PC-9 (cell line): ENCODE results near the gene SCIN. TPM values are rescaled to one million over a fixed set of nuclear protein-coding genes. Genes with fewer than 3 reads are reported as not detected.

ENCODE experiments used
- BruUV-seq: library from RNA; stranded (reverse); fragments of 400-500 nt; replicated peaks from 2 replicates; lab custom pipeline; 2021; lab: Mats Ljungman, UMichigan
- CTCF ChIA-PET: fragments of 300-600 bp; sonication (Branson Sonifier 250); formaldehyde crosslinking; loops from one replicate; lab custom pipeline; 2022; ENCODE audit warnings: antibody characterized with exemption; lab: Charles Lee
- POLR2A ChIA-PET: fragments of 300-600 bp; sonication (Branson Sonifier 250); formaldehyde crosslinking; loops from one replicate; lab custom pipeline; 2022; ENCODE audit warnings: antibody characterized with exemption; ENCODE audit not compliant: unreplicated experiment; lab: Charles Lee
- DNase-seq, 2 experiments: peaks; one replicate each; pipeline versions ENCODE4 v3.0.0 to v3.0.0-alpha.2; 2015 to 2022; ENCODE audit warnings: mixed read lengths in 1 of 2
- H2AFZ ChIP-seq: fragments of 200-600 bp; sonication (generic); 2 replicates; pipeline ENCODE4 v1.8.1; 2017; ENCODE audit warnings: antibody characterized with exemption
- H3F3A ChIP-seq: fragments of 200-600 bp; sonication (generic); 2 replicates; pipeline ENCODE4 v1.8.1; 2017; ENCODE audit warnings: antibody characterized with exemption, mild to moderate bottlenecking, low read depth; ENCODE audit not compliant: insufficient read depth
- H3K27ac ChIP-seq: fragments of 200-600 bp; sonication (generic); 2 replicates; pipeline ENCODE4 v1.6.1; 2016; ENCODE audit warnings: mixed run types
- H3K27me3 ChIP-seq: fragments of 200-600 bp; sonication (generic); 2 replicates; pipeline ENCODE4 v1.6.1; 2016; ENCODE audit warnings: low read depth, mixed run types; ENCODE audit not compliant: insufficient read depth
- H3K36me3 ChIP-seq: fragments of 200-600 bp; sonication (generic); 2 replicates; pipeline ENCODE4 v1.6.1; 2016; ENCODE audit warnings: low read depth, mixed run types
- H3K4me1 ChIP-seq: fragments of 200-600 bp; sonication (generic); replicated peaks from 2 replicates; pipeline ENCODE4 v1.6.1; 2016; ENCODE audit warnings: mixed run types; ENCODE audit not compliant: insufficient read depth
- H3K4me2 ChIP-seq: fragments of 200-600 bp; sonication (generic); 2 replicates; pipeline ENCODE4 v1.6.1; 2017; ENCODE audit warnings: mixed run types
- H3K4me3 ChIP-seq: fragments of 200-600 bp; sonication (generic); 2 replicates; pipeline ENCODE4 v1.6.1; 2016; ENCODE audit warnings: mixed run types
- H3K79me2 ChIP-seq: fragments of 200-600 bp; sonication (generic); 2 replicates; pipeline ENCODE4 v1.6.1; 2017; ENCODE audit warnings: low read depth, mixed run types
- H3K9me2 ChIP-seq: fragments of 200-600 bp; sonication (generic); 2 replicates; pipeline ENCODE4 v1.8.1; 2017; ENCODE audit warnings: mild to moderate bottlenecking; ENCODE audit not compliant: insufficient read depth
- H3K9me3 ChIP-seq: fragments of 200-600 bp; sonication (generic); 2 replicates; pipeline ENCODE4 v1.8.1; 2016; ENCODE audit warnings: low read depth; ENCODE audit not compliant: insufficient read depth
- H4K20me1 ChIP-seq: fragments of 200-600 bp; sonication (generic); 2 replicates; pipeline ENCODE4 v1.8.1; 2017; ENCODE audit not compliant: insufficient read depth
- CTCF ChIP-seq: fragments of 200-600 bp; sonication (generic); conservative IDR thresholded peaks from 2 replicates; pipeline ENCODE4 v1.6.1; 2017; ENCODE audit warnings: mixed run types, antibody characterized with exemption, mild to moderate bottlenecking, moderate library complexity
- EZH2 ChIP-seq: fragments of 200-600 bp; sonication (generic); IDR thresholded peaks from 2 replicates; pipeline ENCODE4 v1.8.0; 2017; ENCODE audit warnings: antibody characterized with exemption, low read depth
- intact Hi-C: fragments of 100-400 bp; cut with micrococcal nuclease; formaldehyde crosslinking; loops from one replicate; pipeline ENCODE4 v1.10.0; 2022; ENCODE audit not compliant: unreplicated experiment
- total RNA-seq: library from RNA; stranded (reverse); gene quantifications from 2 replicates; pipeline ENCODE4 v1.2.3, GENCODE V29; 2021

Gene SCIN
- total RNA-seq, 1 experiment from 2014 or later, result 0.92 TPM

GRCh38 chr7:12586271-12586670 is 15.8 kb downstream of the SCIN start:
- Histone ChIP-seq H3K4me2 (no peak overlapping the region), H3K4me1 (peaks cover 28% of the 10 kb centered on the region), H3K4me3 (no peak overlapping the region), H3K9me2 (no peaks in the 10 kb centered on the region), H3F3A (no peaks in the 10 kb centered on the region), H4K20me1 (no peaks in the 10 kb centered on the region), H3K36me3 (no peaks in the 10 kb centered on the region), H3K27ac (no peak overlapping the region), H3K27me3 (0 out of 2 replicates have a peak, but pooled peaks cover 9% of the 10 kb centered on the region), H3K9me3 (no peaks in the 10 kb centered on the region), H3K79me2 (no peaks in the 10 kb centered on the region), H2AFZ (no peak overlapping the region)
- TF ChIP-seq CTCF (no peak), EZH2 (no peak)
- CTCF ChIA-PET, result no interaction called here
- POLR2A ChIA-PET, result no interaction called here
- BruUV-seq, result no TSS peak
- DNase-seq, result no peak
- intact Hi-C loops, result no loop called here

- no peaks in the 10 kb centered on the region for H3K9me3 ChIP-seq
- no peaks in the 10 kb centered on the region for H3K79me2 ChIP-seq
- H3K9me2 ChIP-seq, result no peaks in the 10 kb centered on the region
- 0 out of 2 replicates have a peak, but pooled peaks cover 10% of the 10 kb centered on the region for H3K27me3 ChIP-seq
- ChIA-PET POLR2A (no interaction called here), CTCF (no interaction called here)
- no peak for TF ChIP-seq CTCF
- no peak for TF ChIP-seq EZH2
- H2AFZ ChIP-seq, result no peak overlapping the region
- H3K27ac ChIP-seq, result no peak overlapping the region
- intact Hi-C loops, result no loop called here
- H3K4me1 ChIP-seq, result peaks cover 20% of the 10 kb centered on the region
- no peak for DNase-seq
- H4K20me1 ChIP-seq, result no peaks in the 10 kb centered on the region
- H3F3A ChIP-seq, result no peaks in the 10 kb centered on the region
- H3K4me3 ChIP-seq, result no peak overlapping the region
- no TSS peak for BruUV-seq
- no peaks in the 10 kb centered on the region for H3K36me3 ChIP-seq
- H3K4me2 ChIP-seq, result no peak overlapping the region
These were observed 17.9 kb downstream of the SCIN start for GRCh38 chr7:12588259-12588904.

- Histone ChIP-seq H3K27me3 (0 out of 2 replicates have a peak, but pooled peaks cover 10% of the 10 kb centered on the region), H3K27ac (no peak overlapping the region), H3K36me3 (no peaks in the 10 kb centered on the region), H4K20me1 (no peaks in the 10 kb centered on the region), H3K4me3 (no peak overlapping the region), H3K9me3 (no peaks in the 10 kb centered on the region), H3K9me2 (no peaks in the 10 kb centered on the region), H3K79me2 (no peaks in the 10 kb centered on the region), H3K4me2 (no peak overlapping the region), H3K4me1 (no peaks in the 10 kb centered on the region), H2AFZ (no peak overlapping the region), H3F3A (no peaks in the 10 kb centered on the region)
- ChIA-PET POLR2A (no interaction called here), CTCF (no interaction called here)
- DNase-seq, result no peak
- TF ChIP-seq CTCF (no peak), EZH2 (no peak)
- intact Hi-C loops, result no loop called here
- no TSS peak for BruUV-seq
These were observed 20.0 kb downstream of the SCIN start for GRCh38 chr7:12590559-12590958.
